Caco-2 (cell line): ENCODE results near the gene SCAMP3. TPM values are rescaled to one million over a fixed set of nuclear protein-coding genes. Genes with fewer than 3 reads are reported as not detected.

Experiments
- BruUV-seq: library from RNA; stranded (reverse); fragments of 400-500 nt; replicated peaks from 2 replicates; lab custom pipeline; 2021; lab: Mats Ljungman, UMichigan
- CTCF ChIA-PET: fragments of 300-600 bp; sonication (Branson Sonifier 250); formaldehyde crosslinking; loops from one replicate; lab custom pipeline; 2022; ENCODE audit warnings: antibody characterized with exemption; lab: Charles Lee
- POLR2A ChIA-PET: fragments of 300-600 bp; sonication (Branson Sonifier 250); formaldehyde crosslinking; loops from one replicate; lab custom pipeline; 2022; ENCODE audit warnings: antibody characterized with exemption; lab: Charles Lee
- DNase-seq, 2 experiments: peaks; one replicate each; pipeline versions ENCODE4 v3.0.0 to v3.0.0-alpha.2; 2020 to 2022
- H3K27me3 ChIP-seq: replicated peaks from 2 replicates; pipeline ENCODE4 v1.6.0; 2011; ENCODE audit warnings: low read length; ENCODE audit not compliant: control insufficient read depth, insufficient read depth
- H3K36me3 ChIP-seq: 2 replicates; pipeline ENCODE4 v1.5.1; 2011; ENCODE audit warnings: low read length; ENCODE audit not compliant: control insufficient read depth, insufficient read depth
- H3K4me1 ChIP-seq: fragments of 250-450 bp; sonication (Bioruptor Pico); 2 replicates; pipeline ENCODE4 v1.5.1; 2020; ENCODE audit warnings: mild to moderate bottlenecking
- H3K4me3 ChIP-seq: 2 replicates; pipeline ENCODE4 v1.5.1; 2011; ENCODE audit warnings: low read depth, mild to moderate bottlenecking, control low read depth, low read length
- H3K9me3 ChIP-seq: fragments of 250-450 bp; sonication (Bioruptor Pico); 2 replicates; pipeline ENCODE4 v1.5.1; 2020; ENCODE audit warnings: mild to moderate bottlenecking, moderate library complexity
- H3K27ac Mint-ChIP-seq: one replicate; pipeline ENCODE4 v1.8.0; 2022; ENCODE audit warnings: mixed read lengths; ENCODE audit not compliant: unreplicated experiment
- H3K27me3 Mint-ChIP-seq: one replicate; pipeline ENCODE4 v1.8.0; 2022; ENCODE audit warnings: mixed read lengths; ENCODE audit not compliant: insufficient read depth, unreplicated experiment
- H3K36me3 Mint-ChIP-seq: one replicate; pipeline ENCODE4 v1.8.0; 2022; ENCODE audit warnings: mild to moderate bottlenecking, mixed read lengths; ENCODE audit not compliant: insufficient read depth, unreplicated experiment
- H3K4me1 Mint-ChIP-seq: one replicate; pipeline ENCODE4 v1.8.0; 2022; ENCODE audit warnings: low read depth, mixed read lengths; ENCODE audit not compliant: unreplicated experiment
- H3K4me3 Mint-ChIP-seq: one replicate; pipeline ENCODE4 v1.8.0; 2022; ENCODE audit warnings: mild to moderate bottlenecking, moderate library complexity, mixed read lengths; ENCODE audit not compliant: unreplicated experiment
- H3K9me3 Mint-ChIP-seq: one replicate; pipeline ENCODE4 v1.8.0; 2022; ENCODE audit warnings: mixed read lengths; ENCODE audit not compliant: unreplicated experiment
- intact Hi-C: fragments of 100-400 bp; cut with micrococcal nuclease; formaldehyde crosslinking; loops from one replicate; pipeline ENCODE4 v1.10.0; 2022; ENCODE audit not compliant: unreplicated experiment
- total RNA-seq: library from RNA; stranded (reverse); gene quantifications from 2 replicates; pipeline ENCODE4 v1.2.3, GENCODE V29; 2022
- TF ChIP-seq, protein P1 (sequence below), 2 experiments: fragments of 200-600 bp in 1 of 2; IDR thresholded peaks; 1 replicate in 1 of 2; 2 replicates in 1 of 2; pipeline versions ENCODE4 v1.5.1 to v1.8.0; 2011 to 2022; ENCODE audit warnings: antibody characterized with exemption in 1 of 2, control low read depth in 1 of 2, inconsistent platforms in 1 of 2, low read depth in 1 of 2, low read length in 1 of 2, mild to moderate bottlenecking in 1 of 2, moderate library complexity in 1 of 2; ENCODE audit not compliant: insufficient read depth in 1 of 2, severe bottlenecking in 1 of 2, unreplicated experiment in 1 of 2

The SCAMP3 gene
- total RNA-seq, 1 experiment from 2014 or later: 55.9 TPM

DNA sequence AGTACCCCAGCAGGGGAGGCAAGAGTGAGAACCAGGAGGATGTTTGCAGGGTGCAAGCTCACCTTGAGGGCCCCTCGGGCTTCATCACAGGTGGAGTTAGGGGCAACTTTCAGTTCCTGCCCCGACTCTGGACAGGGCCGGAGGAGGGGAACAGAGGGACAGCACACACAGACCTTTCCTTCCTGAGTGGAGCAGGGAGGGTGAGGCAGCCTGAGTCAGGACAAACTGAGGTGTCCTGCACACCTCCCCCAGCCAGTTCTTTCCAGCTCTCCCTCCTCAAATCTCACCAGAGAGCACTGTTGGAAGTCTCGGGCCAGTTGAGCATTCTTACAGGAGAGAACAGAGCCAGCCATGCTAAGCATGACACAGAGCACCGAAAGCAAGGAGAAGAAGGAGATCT lies 8.4 kb downstream of the SCAMP3 start:
- peaks cover 22% of the 10 kb centered on the region for H3K4me1 Mint-ChIP-seq
- BruUV-seq: no TSS peak
- no peaks in the 10 kb centered on the region for H3K27me3 ChIP-seq
- no peak for DNase-seq
- no peaks in the 10 kb centered on the region for H3K36me3 ChIP-seq
- no peaks in the 10 kb centered on the region for H3K9me3 Mint-ChIP-seq
- no peak overlapping the region for H3K4me3 ChIP-seq
- intact Hi-C loops: no loop called here
- peaks cover 21% of the 10 kb centered on the region for H3K36me3 Mint-ChIP-seq
- CTCF ChIA-PET: no interaction called here
- POLR2A ChIA-PET: no interaction called here
- H3K9me3 ChIP-seq: no peaks in the 10 kb centered on the region
- H3K4me1 ChIP-seq: peaks cover 4% of the 10 kb centered on the region; the same call in 1 of the 2 replicates
- no peaks in the 10 kb centered on the region for H3K27me3 Mint-ChIP-seq
- H3K27ac Mint-ChIP-seq: no peak overlapping the region
- H3K4me3 Mint-ChIP-seq: peak overlapping the region; percentile 92
- TF ChIP-seq, protein P1, sequence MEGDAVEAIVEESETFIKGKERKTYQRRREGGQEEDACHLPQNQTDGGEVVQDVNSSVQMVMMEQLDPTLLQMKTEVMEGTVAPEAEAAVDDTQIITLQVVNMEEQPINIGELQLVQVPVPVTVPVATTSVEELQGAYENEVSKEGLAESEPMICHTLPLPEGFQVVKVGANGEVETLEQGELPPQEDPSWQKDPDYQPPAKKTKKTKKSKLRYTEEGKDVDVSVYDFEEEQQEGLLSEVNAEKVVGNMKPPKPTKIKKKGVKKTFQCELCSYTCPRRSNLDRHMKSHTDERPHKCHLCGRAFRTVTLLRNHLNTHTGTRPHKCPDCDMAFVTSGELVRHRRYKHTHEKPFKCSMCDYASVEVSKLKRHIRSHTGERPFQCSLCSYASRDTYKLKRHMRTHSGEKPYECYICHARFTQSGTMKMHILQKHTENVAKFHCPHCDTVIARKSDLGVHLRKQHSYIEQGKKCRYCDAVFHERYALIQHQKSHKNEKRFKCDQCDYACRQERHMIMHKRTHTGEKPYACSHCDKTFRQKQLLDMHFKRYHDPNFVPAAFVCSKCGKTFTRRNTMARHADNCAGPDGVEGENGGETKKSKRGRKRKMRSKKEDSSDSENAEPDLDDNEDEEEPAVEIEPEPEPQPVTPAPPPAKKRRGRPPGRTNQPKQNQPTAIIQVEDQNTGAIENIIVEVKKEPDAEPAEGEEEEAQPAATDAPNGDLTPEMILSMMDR (IDR thresholded peaks at IDR 0.05; ENCODE audit: insufficient read depth in 1 of 2, low read depth in 1 of 2, low read length in 1 of 2, severe bottlenecking in 1 of 2, unreplicated experiment in 1 of 2): no peak

DNA sequence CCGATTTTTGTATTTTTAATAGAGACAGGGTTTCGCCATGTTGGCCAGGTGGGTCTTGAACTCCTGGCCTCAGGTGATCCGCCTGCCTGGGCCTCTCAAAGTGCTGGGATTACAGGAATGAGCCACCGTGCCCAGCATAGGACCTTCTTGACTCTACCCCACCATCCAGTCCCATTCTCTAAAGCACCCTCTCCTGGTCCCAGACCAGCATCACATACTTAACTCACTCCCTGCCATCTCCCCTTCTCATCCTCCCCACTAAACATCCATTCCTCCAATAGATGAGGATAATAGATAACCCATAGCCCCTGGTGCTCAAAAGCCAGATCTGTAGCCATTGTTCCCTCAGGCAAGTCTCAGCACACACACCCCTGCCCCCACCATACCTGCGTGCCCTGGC lies 9.0 kb downstream of the SCAMP3 start:
- H3K36me3 Mint-ChIP-seq: peaks cover 15% of the 10 kb centered on the region
- intact Hi-C loops: no loop called here
- H3K9me3 Mint-ChIP-seq: no peaks in the 10 kb centered on the region
- Histone ChIP-seq H3K4me3 (no peak overlapping the region), H3K9me3 (no peaks in the 10 kb centered on the region), H3K36me3 (no peaks in the 10 kb centered on the region), H3K4me1 (peaks cover 4% of the 10 kb centered on the region; the same call in 1 of the 2 replicates), H3K27me3 (no peaks in the 10 kb centered on the region)
- TF ChIP-seq, protein P1 (IDR thresholded peaks at IDR 0.05; ENCODE audit: insufficient read depth in 1 of 2, low read depth in 1 of 2, low read length in 1 of 2, severe bottlenecking in 1 of 2, unreplicated experiment in 1 of 2): no peak
- H3K27ac Mint-ChIP-seq: no peak overlapping the region
- BruUV-seq: no TSS peak
- DNase-seq: no peak
- peak overlapping the region; percentile 92 for H3K4me3 Mint-ChIP-seq
- no peaks in the 10 kb centered on the region for H3K27me3 Mint-ChIP-seq
- ChIA-PET POLR2A (no interaction called here), CTCF (no interaction called here)
- H3K4me1 Mint-ChIP-seq: peaks cover 22% of the 10 kb centered on the region

DNA sequence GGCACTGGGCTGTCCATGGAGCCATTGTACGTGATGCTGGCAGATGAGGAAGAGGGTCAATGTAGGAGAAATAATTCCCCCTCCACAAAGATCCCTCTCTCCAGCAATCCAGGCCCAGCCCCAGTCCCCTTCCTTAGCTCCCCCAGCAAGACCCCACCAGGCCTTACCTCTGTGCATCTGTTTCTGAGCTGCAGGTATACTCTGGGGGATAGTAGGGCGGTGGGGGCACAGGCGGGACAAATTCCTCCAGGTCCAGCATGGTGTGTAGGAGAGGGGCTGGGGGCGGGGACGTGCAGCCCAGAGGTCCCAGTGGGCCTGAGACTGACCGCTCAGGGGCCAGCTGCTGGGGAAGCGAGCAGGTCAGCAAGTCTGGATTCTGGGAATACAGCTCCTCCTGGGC lies 10.6 kb downstream of the SCAMP3 start:
- Mint-ChIP-seq H3K27ac (no peak overlapping the region), H3K4me1 (peaks cover 22% of the 10 kb centered on the region), H3K36me3 (peaks cover 6% of the 10 kb centered on the region), H3K9me3 (no peaks in the 10 kb centered on the region), H3K27me3 (no peaks in the 10 kb centered on the region), H3K4me3 (no peak overlapping the region)
- POLR2A ChIA-PET: interaction anchor here (0.5 kb wide), 1 partner anchor 93 kb away, joined by 5 read pairs; no protein-coding TSS in a partner anchor
- intact Hi-C loops: loop anchor here (2.0 kb wide), 1 partner anchor 341 kb away; no protein-coding TSS in a partner anchor
- no peaks in the 10 kb centered on the region for H3K36me3 ChIP-seq
- TF ChIP-seq, protein P1 (IDR thresholded peaks at IDR 0.05; ENCODE audit: insufficient read depth in 1 of 2, low read depth in 1 of 2, low read length in 1 of 2, severe bottlenecking in 1 of 2, unreplicated experiment in 1 of 2): no peak
- peaks cover 4% of the 10 kb centered on the region; the same call in 1 of the 2 replicates for H3K4me1 ChIP-seq
- H3K9me3 ChIP-seq: no peaks in the 10 kb centered on the region
- no peaks in the 10 kb centered on the region for H3K27me3 ChIP-seq
- DNase-seq: no peak
- no TSS peak for BruUV-seq
- H3K4me3 ChIP-seq: no peak overlapping the region
- CTCF ChIA-PET: interaction anchor here (0.6 to 3.3 kb wide), 18 partner anchors 10 to 732 kb away, joined by 3 to 34 read pairs (median 5); partner anchors contain the start of genes CLK2, FDPS, HCN3 and MTX1
